Ectodermal cell (in vitro differentiated cells): ENCODE data around the gene ZER1.

Source experiments
- H3K27ac ChIP-seq: 2 replicates; pipeline ENCODE4 v1.7.0; 2013; ENCODE audit warnings: mild to moderate bottlenecking, low read depth, low read length; ENCODE audit not compliant: insufficient read depth, poor library complexity, severe bottlenecking
- H3K27me3 ChIP-seq: 2 replicates; pipeline ENCODE4 v1.7.0; 2013; ENCODE audit warnings: mild to moderate bottlenecking, low read length; ENCODE audit not compliant: insufficient read depth, control insufficient read depth, poor library complexity, severe bottlenecking
- H3K36me3 ChIP-seq: one replicate; pipeline ENCODE4 v1.7.0; 2013; ENCODE audit warnings: low read length; ENCODE audit not compliant: control insufficient read depth, insufficient read depth
- H3K4me1 ChIP-seq: one replicate; pipeline ENCODE4 v1.7.0; 2013; ENCODE audit warnings: low read length; ENCODE audit not compliant: control insufficient read depth, insufficient read depth
- H3K4me3 ChIP-seq: 2 replicates; pipeline ENCODE4 v1.7.0; 2013; ENCODE audit warnings: low read depth, low read length, control low read depth; ENCODE audit not compliant: insufficient read depth
- H3K9me3 ChIP-seq: 2 replicates; pipeline ENCODE4 v1.7.0; 2013; ENCODE audit warnings: mild to moderate bottlenecking, low read length, moderate library complexity; ENCODE audit not compliant: control insufficient read depth
- WGBS, 2 experiments: methylation state at CpG; one replicate each; pipeline ENCODE4 v1.1.7; 2013; ENCODE audit warnings: missing lambda C conversion rate in 2 of 2; 5-methylcytosine and 5-hydroxymethylcytosine counted together

Gene ZER1

GRCh38 chr9:128718047-128718446 is 53.7 kb downstream of the ZER1 start:
- H3K9me3 ChIP-seq, result no peaks in the 10 kb centered on the region
- peaks cover 4% of the 10 kb centered on the region for H3K36me3 ChIP-seq
- H3K27ac ChIP-seq, result no peak overlapping the region
- no peak overlapping the region for H3K4me3 ChIP-seq
- H3K27me3 ChIP-seq, result no peaks in the 10 kb centered on the region
- peaks cover 2% of the 10 kb centered on the region for H3K4me1 ChIP-seq
- WGBS, 2 experiments, result 90 to 92% methylated on average over 8 of the region's 8 CpGs

DNA sequence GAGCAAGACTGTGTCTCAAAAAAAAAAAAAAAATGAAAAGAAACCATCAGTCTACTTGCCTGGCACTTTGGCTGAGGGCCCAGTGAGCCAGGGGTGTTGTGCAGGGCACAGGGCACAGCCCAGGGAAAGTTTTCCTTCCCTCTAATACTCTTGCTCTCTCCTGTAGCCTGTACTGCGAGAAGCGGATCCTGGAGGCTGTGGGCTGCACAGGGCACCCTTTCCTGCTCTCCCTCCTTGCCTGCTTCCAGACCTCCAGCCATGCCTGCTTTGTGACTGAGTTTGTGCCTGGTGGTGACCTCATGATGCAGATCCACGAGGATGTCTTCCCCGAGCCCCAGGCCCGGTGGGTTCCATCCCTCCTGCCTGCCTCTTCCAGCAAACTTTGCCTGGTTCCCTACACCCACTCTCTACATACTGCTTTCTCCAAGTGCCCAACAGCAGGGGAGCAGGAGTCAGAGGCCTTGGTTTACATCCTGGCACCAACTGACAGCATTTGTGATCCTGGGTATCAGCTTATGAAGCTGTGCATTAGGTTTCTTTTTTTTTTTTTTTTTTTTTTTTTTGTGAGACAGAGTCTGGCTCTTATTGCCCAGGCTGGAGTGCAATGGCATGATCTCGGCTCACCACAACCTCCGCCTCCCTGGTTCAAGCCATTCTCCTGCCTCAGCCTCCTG is 55.0 kb downstream of the ZER1 start:
- no peaks in the 10 kb centered on the region for H3K9me3 ChIP-seq
- H3K4me3 ChIP-seq, result no peak overlapping the region
- no peaks in the 10 kb centered on the region for H3K4me1 ChIP-seq
- H3K36me3 ChIP-seq, result peaks cover 4% of the 10 kb centered on the region
- 94 to 95% methylated on average over 7 of the region's 7 CpGs for WGBS, 2 experiments
- no peak overlapping the region for H3K27ac ChIP-seq
- no peaks in the 10 kb centered on the region for H3K27me3 ChIP-seq

DNA sequence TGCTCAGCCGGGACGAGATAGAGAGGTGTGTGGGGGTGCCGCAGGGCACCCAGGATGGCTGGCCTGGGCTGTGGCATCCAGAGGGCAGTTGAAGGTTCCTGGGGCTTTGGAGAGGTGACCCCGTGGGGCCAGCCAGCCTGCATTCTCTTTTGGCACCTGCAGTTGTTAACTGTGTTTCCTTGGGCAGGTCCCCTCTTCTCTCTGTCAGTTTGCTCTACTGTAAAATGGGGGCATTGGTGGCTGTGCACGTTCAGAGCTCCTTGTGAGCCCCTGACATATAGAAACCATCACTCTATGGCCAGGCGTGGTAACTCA is 56.3 kb downstream of the ZER1 start:
- Histone ChIP-seq H3K27ac (no peak overlapping the region), H3K36me3 (peaks cover 4% of the 10 kb centered on the region), H3K27me3 (no peaks in the 10 kb centered on the region), H3K9me3 (no peaks in the 10 kb centered on the region), H3K4me3 (no peak overlapping the region), H3K4me1 (no peaks in the 10 kb centered on the region)
- WGBS, 2 experiments, result 86 to 93% methylated on average over 6 of the region's 6 CpGs

GRCh38 chr9:128714586-128715435 is 56.9 kb downstream of the ZER1 start:
- H3K4me1 ChIP-seq, result no peaks in the 10 kb centered on the region
- H3K27me3 ChIP-seq, result no peaks in the 10 kb centered on the region
- H3K27ac ChIP-seq, result no peak overlapping the region
- peaks cover 4% of the 10 kb centered on the region for H3K36me3 ChIP-seq
- no peaks in the 10 kb centered on the region for H3K9me3 ChIP-seq
- H3K4me3 ChIP-seq, result no peak overlapping the region
- 88 to 90% methylated on average over 24 of the region's 24 CpGs for WGBS, 2 experiments

- peaks cover 4% of the 10 kb centered on the region for H3K36me3 ChIP-seq
- no peak overlapping the region for H3K27ac ChIP-seq
- H3K4me3 ChIP-seq, result no peak overlapping the region
- 94 to 95% methylated on average over 19 of the region's 19 CpGs for WGBS, 2 experiments
- H3K9me3 ChIP-seq, result no peaks in the 10 kb centered on the region
- H3K27me3 ChIP-seq, result no peaks in the 10 kb centered on the region
- H3K4me1 ChIP-seq, result no peaks in the 10 kb centered on the region
These were observed 57.7 kb downstream of the ZER1 start for GRCh38 chr9:128713941-128714573.

DNA sequence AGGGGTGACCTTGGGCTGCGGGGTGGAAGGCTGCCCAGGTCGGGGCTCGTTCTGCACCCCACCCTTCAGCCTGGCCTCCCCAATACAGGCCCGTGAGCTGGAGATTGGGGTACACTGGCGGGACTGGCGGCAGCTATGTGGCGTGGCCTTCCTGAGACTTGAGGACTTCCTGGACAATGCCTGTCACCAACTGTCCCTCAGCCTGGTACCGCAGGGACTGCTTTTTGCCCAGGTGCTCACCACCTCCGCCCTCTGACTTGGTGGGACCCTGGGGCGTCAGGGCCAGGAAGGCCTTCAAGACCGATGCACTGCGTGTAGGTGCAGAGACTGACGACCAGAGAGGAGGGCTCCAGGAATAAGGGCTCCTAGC is 58.3 kb downstream of the ZER1 start:
- Histone ChIP-seq H3K9me3 (no peaks in the 10 kb centered on the region), H3K4me1 (no peaks in the 10 kb centered on the region), H3K27ac (no peak overlapping the region), H3K4me3 (no peak overlapping the region), H3K36me3 (peaks cover 4% of the 10 kb centered on the region), H3K27me3 (no peaks in the 10 kb centered on the region)
- 92 to 95% methylated on average over 13 of the region's 13 CpGs for WGBS, 2 experiments

DNA sequence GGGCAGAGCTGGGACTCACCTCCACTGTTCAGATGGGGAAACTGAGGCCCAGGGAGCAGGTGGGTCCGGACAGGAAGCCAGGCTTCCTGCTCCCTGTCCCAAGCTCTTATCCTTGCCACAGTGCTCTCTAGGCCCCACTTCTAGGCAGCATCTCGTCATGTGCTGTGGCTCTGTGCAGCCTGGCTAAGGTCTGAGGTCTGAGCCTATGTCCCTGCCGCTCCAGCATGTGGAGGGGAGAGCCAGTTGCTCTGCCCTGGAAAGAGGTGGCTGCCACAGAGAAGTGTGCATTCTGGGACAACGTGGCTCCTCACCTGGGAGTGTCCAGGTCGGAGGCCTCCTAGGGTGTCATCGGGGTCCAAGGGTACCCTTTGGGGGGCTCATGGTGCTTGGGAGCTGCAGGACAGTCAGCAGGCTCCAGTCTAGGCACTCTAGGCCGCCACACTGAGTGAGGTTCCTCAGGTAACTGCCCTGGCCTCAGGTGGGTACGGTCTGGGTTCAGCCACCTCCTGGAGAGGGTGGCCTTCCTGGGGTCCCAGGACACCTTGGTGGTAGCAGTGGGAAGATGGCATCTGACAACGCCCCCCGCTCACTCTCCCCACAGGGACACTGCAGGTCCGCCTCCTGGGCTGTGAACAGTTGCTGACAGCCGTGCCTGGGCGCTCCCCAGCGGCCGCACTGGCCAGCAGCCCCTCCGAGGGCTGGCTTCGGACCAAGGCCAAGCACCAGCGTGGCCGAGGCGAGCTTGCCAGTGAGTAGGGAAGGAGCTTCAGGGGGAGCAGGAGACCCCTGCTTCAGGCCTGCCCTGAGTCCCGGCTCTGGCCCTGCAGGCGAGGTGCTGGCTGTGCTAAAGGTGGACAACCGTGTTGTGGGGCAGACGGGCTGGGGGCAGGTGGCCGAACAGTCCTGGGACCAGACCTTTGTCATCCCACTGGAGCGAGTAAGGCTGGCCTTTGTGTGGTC is 59.0 kb downstream of the ZER1 start:
- H3K27me3 ChIP-seq, result no peaks in the 10 kb centered on the region
- H3K36me3 ChIP-seq, result peaks cover 4% of the 10 kb centered on the region
- H3K4me1 ChIP-seq, result no peaks in the 10 kb centered on the region
- H3K9me3 ChIP-seq, result no peaks in the 10 kb centered on the region
- H3K27ac ChIP-seq, result no peak overlapping the region
- no peak overlapping the region for H3K4me3 ChIP-seq
- WGBS, 2 experiments, result 94% methylated on average over 26 of the region's 26 CpGs

DNA sequence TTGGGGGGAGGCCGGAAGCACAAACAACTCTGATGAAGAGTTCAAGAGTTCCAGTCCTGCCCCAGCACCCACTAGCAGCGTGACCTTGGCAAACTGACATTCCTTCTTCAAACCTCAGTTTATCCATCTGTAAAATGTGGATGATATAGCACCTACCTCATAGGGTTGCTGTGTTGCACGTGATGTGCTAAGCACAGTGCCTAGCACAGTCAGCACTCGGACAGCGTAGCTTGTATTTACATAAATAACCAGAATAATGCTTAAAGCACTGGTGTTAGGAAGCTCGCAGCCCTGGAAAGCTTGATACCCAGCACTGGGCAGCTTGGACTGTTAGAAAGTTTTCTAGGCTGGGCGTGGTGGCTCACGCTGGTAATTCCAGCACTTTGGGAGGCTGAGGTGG is 64.3 kb downstream of the ZER1 start:
- 93 to 94% methylated on average over 8 of the region's 8 CpGs for WGBS, 2 experiments
- no peaks in the 10 kb centered on the region for H3K27me3 ChIP-seq

GRCh38 chr9:128706671-128707381 is 64.9 kb downstream of the ZER1 start:
- H3K9me3 ChIP-seq, result no peaks in the 10 kb centered on the region
- H3K27me3 ChIP-seq, result no peaks in the 10 kb centered on the region
- WGBS, 2 experiments, result 92 to 93% methylated on average over 23 of the region's 23 CpGs
- H3K4me3 ChIP-seq, result no peak overlapping the region
- no peaks in the 10 kb centered on the region for H3K36me3 ChIP-seq
- H3K4me1 ChIP-seq, result no peaks in the 10 kb centered on the region
- no peak overlapping the region for H3K27ac ChIP-seq

More for the DNA sequence above, 64.3 kb downstream of the ZER1 start:
- Histone ChIP-seq H3K4me1 (no peaks in the 10 kb centered on the region), H3K36me3 (no peaks in the 10 kb centered on the region), H3K27ac (no peak overlapping the region), H3K4me3 (no peak overlapping the region), H3K9me3 (no peaks in the 10 kb centered on the region)
